ENCODE results near the gene UVSSA. TPM values are rescaled to one million over a fixed set of nuclear protein-coding genes. Genes with fewer than 3 reads are reported as not detected.

UVSSA gene
- total and polyA plus RNA-seq, 2 donors (not counting 1 experiment from before 2014, with no cell fraction given) = 34.6 to 40.5 TPM

DNA sequence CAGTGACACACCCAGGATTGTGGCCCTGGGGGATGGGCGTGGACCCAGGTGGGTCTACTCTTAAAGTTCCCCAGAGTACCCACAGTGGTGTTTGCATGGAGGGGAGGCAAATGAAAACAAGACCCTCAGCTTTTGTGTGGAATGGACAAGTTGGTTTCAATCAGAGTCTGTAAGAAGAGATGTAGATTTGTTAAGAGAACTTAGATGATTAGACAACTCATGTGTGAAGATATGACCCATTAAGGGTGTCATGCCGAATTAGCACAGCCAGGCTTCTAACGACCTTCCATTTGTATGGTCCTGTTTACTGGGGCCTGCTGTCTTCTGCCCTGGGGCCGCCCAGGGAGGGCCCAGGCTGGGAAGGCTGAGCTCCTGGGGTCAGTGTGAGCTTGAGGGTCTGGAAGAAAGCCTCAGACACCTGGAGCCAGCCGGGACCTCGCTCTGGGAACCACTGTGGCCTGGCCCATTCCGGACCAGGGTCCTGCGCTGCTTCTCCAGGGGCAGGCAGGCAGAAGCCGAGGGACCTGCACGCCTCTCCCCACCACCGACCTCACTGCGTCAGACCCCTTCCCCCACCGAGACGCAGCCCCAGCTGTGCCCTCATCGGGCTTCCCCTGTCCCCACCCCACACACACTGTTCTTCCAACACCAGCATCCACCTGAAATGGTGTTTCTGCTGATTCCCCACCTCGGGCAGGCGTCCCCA is 20.4 kb downstream of the UVSSA start:
- Mint-ChIP-seq H3K4me3 (no peak overlapping the region), H3K27ac (no peak overlapping the region), H3K9me3 (ENCODE audit: insufficient read depth) (no peaks in the 10 kb centered on the region), H3K4me1 (no peaks in the 10 kb centered on the region), H3K27me3 (no peaks in the 10 kb centered on the region)
- Histone ChIP-seq H3K27ac (ENCODE audit: low read length in 2 of 2) (no peak overlapping the region), H3K4me1 (ENCODE audit: control insufficient read depth in 2 of 2, insufficient read depth in 2 of 2, low read length in 2 of 2) (no peaks in the 10 kb centered on the region), H3K27me3 (replicated peaks in 1 of 4; ENCODE audit: control extremely low read depth in 1 of 4, control insufficient read depth in 3 of 4, insufficient read depth in 4 of 4, low read length in 3 of 4) (no peaks in the 10 kb centered on the region), H3K79me2 (ENCODE audit: control insufficient read depth, insufficient read depth, low read length) (no peaks in the 10 kb centered on the region), H3K36me3 (replicated peaks in 1 of 2; ENCODE audit: control extremely low read depth in 1 of 2, control insufficient read depth in 1 of 2, extremely low read depth in 1 of 2, insufficient read depth in 2 of 2, low read length in 1 of 2) (peaks cover 0 to 7% of the 10 kb centered on the region in 2 experiments), H4K20me1 (ENCODE audit: control insufficient read depth, insufficient read depth, low read length, poor library complexity, severe bottlenecking) (no peaks in the 10 kb centered on the region), H2AFZ (ENCODE audit: insufficient read depth, low read depth, low read length, poor library complexity, severe bottlenecking) (no peak overlapping the region), H3K4me2 (replicated peaks; ENCODE audit: low read depth, low read length, poor library complexity, severe bottlenecking) (no peak overlapping the region), H3K9ac (ENCODE audit: low read length) (no peak overlapping the region), H3K9me3 (ENCODE audit: control extremely low read depth in 1 of 3, control insufficient read depth in 2 of 3, insufficient read depth in 1 of 3, low read length in 2 of 3) (no peaks in the 10 kb centered on the region), H3K4me3 (ENCODE audit: control extremely low read depth in 1 of 5, extremely low read depth in 1 of 5, insufficient read depth in 1 of 5, low read depth in 2 of 5, low read length in 4 of 5) (no peak overlapping the region)
- 98% methylated on average over 17 of the region's 17 CpGs for WGBS (ENCODE audit: insufficient coverage)
- DNase-seq (no peak), ATAC-seq (ENCODE audit: low read depth) (no peak)
- ChIA-PET POLR2A (no interaction called here), CTCF (no interaction called here)
- TF ChIP-seq EZH2 (IDR thresholded peaks at IDR 0.05; ENCODE audit: borderline replicate concordance, insufficient read depth, low read depth, low read length, poor library complexity, severe bottlenecking) = no peak
- TF ChIP-seq, protein P1, sequence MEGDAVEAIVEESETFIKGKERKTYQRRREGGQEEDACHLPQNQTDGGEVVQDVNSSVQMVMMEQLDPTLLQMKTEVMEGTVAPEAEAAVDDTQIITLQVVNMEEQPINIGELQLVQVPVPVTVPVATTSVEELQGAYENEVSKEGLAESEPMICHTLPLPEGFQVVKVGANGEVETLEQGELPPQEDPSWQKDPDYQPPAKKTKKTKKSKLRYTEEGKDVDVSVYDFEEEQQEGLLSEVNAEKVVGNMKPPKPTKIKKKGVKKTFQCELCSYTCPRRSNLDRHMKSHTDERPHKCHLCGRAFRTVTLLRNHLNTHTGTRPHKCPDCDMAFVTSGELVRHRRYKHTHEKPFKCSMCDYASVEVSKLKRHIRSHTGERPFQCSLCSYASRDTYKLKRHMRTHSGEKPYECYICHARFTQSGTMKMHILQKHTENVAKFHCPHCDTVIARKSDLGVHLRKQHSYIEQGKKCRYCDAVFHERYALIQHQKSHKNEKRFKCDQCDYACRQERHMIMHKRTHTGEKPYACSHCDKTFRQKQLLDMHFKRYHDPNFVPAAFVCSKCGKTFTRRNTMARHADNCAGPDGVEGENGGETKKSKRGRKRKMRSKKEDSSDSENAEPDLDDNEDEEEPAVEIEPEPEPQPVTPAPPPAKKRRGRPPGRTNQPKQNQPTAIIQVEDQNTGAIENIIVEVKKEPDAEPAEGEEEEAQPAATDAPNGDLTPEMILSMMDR (IDR thresholded peaks at IDR 0.05) = no peak
- intact Hi-C loops (cut with micrococcal nuclease) = no loop called here

- Histone ChIP-seq H3K4me3 (ENCODE audit: control extremely low read depth in 1 of 5, extremely low read depth in 1 of 5, insufficient read depth in 1 of 5, low read depth in 2 of 5, low read length in 4 of 5) (no peak overlapping the region), H3K79me2 (ENCODE audit: control insufficient read depth, insufficient read depth, low read length) (no peaks in the 10 kb centered on the region), H4K20me1 (ENCODE audit: control insufficient read depth, insufficient read depth, low read length, poor library complexity, severe bottlenecking) (no peaks in the 10 kb centered on the region), H2AFZ (ENCODE audit: insufficient read depth, low read depth, low read length, poor library complexity, severe bottlenecking) (no peak overlapping the region), H3K27me3 (replicated peaks in 1 of 4; ENCODE audit: control extremely low read depth in 1 of 4, control insufficient read depth in 3 of 4, insufficient read depth in 4 of 4, low read length in 3 of 4) (no peaks in the 10 kb centered on the region), H3K9me3 (ENCODE audit: control extremely low read depth in 1 of 3, control insufficient read depth in 2 of 3, insufficient read depth in 1 of 3, low read length in 2 of 3) (peaks cover 0 to 4% (median 0%) of the 10 kb centered on the region in 3 donors), H3K27ac (ENCODE audit: low read length in 2 of 2) (no peak overlapping the region), H3K9ac (ENCODE audit: low read length) (no peak overlapping the region), H3K36me3 (replicated peaks in 1 of 2; ENCODE audit: control extremely low read depth in 1 of 2, control insufficient read depth in 1 of 2, extremely low read depth in 1 of 2, insufficient read depth in 2 of 2, low read length in 1 of 2) (peaks cover 0 to 10% of the 10 kb centered on the region in 2 experiments), H3K4me1 (ENCODE audit: control insufficient read depth in 2 of 2, insufficient read depth in 2 of 2, low read length in 2 of 2) (no peaks in the 10 kb centered on the region), H3K4me2 (replicated peaks; ENCODE audit: low read depth, low read length, poor library complexity, severe bottlenecking) (no peak overlapping the region)
- intact Hi-C loops (cut with micrococcal nuclease) = no loop called here
- no peak for TF ChIP-seq EZH2 (IDR thresholded peaks at IDR 0.05; ENCODE audit: borderline replicate concordance, insufficient read depth, low read depth, low read length, poor library complexity, severe bottlenecking)
- TF ChIP-seq, protein P1 (IDR thresholded peaks at IDR 0.05) = no peak
- no peak for DNase-seq
- WGBS (ENCODE audit: insufficient coverage) = 93% methylated on average over 10 of the region's 10 CpGs
- no peaks in the 10 kb centered on the region for H3K27me3 Mint-ChIP-seq
- no peak overlapping the region for H3K4me3 Mint-ChIP-seq
- ChIA-PET CTCF (no interaction called here), POLR2A (no interaction called here)
- no peaks in the 10 kb centered on the region for H3K4me1 Mint-ChIP-seq
- H3K9me3 Mint-ChIP-seq (ENCODE audit: insufficient read depth) = no peaks in the 10 kb centered on the region
- no peak for ATAC-seq (ENCODE audit: low read depth)
- no peak overlapping the region for H3K27ac Mint-ChIP-seq
Measured at GRCh38 chr4:1367936-1368289, 20.9 kb downstream of the UVSSA start.

All from B cell (primary cell).